Uterus (tissue), 4 donors: ENCODE measurements around the gene CSTB. TPM values are rescaled to one million over a fixed set of nuclear protein-coding genes. Genes with fewer than 3 reads are reported as not detected.

ENCODE experiments used
- DNase-seq, 2 donors: peaks; one replicate each; pipeline ENCODE4 v3.0.0-alpha.2; 2019 to 2020
- H3K27ac ChIP-seq, 2 donors: fragments of 200-600 bp; sonication (generic); 1 replicate in 1 of 2; 2 replicates in 1 of 2; pipeline ENCODE4 v1.5.1; 2016 to 2018
- H3K27me3 ChIP-seq, 2 donors: fragments of 200-600 bp; sonication (generic); one replicate each; pipeline ENCODE4 v1.5.1; 2018 to 2019; ENCODE audit warnings: control low read depth in 1 of 2
- H3K36me3 ChIP-seq, 2 donors: fragments of 200-600 bp; sonication (generic); one replicate each; pipeline ENCODE4 v1.5.1; 2019; ENCODE audit warnings: control low read depth in 1 of 2
- H3K4me1 ChIP-seq, 2 donors: fragments of 200-600 bp; sonication (generic); one replicate each; pipeline ENCODE4 v1.5.1; 2018 to 2019; ENCODE audit warnings: control low read depth in 1 of 2
- H3K4me3 ChIP-seq, 2 donors: fragments of 200-600 bp; sonication (generic); 1 replicate in 1 of 2; 2 replicates in 1 of 2; pipeline ENCODE4 v1.5.1; 2018 to 2019; ENCODE audit warnings: mild to moderate bottlenecking in 1 of 2
- H3K9me3 ChIP-seq, 2 donors: fragments of 200-600 bp; sonication (generic); one replicate each; pipeline ENCODE4 v1.5.1; 2019; ENCODE audit warnings: control low read depth in 1 of 2
- CTCF ChIP-seq, 4 experiments: fragments of 200-600 bp in 2 of 4; fragments of 450-650 bp in 2 of 4; sonication (generic) in 2 of 4; IDR thresholded peaks; one replicate each; pipeline ENCODE4 v1.5.1; 2016 to 2019; ENCODE audit warnings: antibody characterized with exemption in 4 of 4, mild to moderate bottlenecking in 2 of 4, moderate library complexity in 1 of 4
- POLR2A ChIP-seq, 2 donors: fragments of 450-650 bp; IDR thresholded peaks; one replicate each; pipeline ENCODE4 v1.6.1; 2016; ENCODE audit warnings: antibody characterized with exemption in 2 of 2, mild to moderate bottlenecking in 1 of 2, moderate library complexity in 1 of 2
- intact Hi-C: fragments of 100-400 bp; cut with DNase I; formaldehyde crosslinking; loops from one replicate; pipeline ENCODE4 v1.15.1; 2023; ENCODE audit warnings: low total_unique reads
- total RNA-seq, 4 donors: library from RNA; depleted of rRNA in 3 of 4; stranded (reverse); fragments of >200 nt in 3 of 4; gene quantifications; one replicate each; pipeline versions ENCODE4 v1.1.0 to v1.2.4, GENCODE V29; 2014 to 2023
- donor health status: DM: yes; HTN: yes; CAD: no.

The CSTB gene
- total RNA-seq, 4 donors from 2014 or later: 2.0 to 31.2 (median 5.6) TPM

GRCh38 chr21:43805275-43805800 lies 29.2 kb upstream of the CSTB start:
- Histone ChIP-seq H3K27ac (no peak overlapping the region), H3K4me3 (no peak overlapping the region), H3K36me3 (no peaks in the 10 kb centered on the region), H3K9me3 (no peaks in the 10 kb centered on the region), H3K4me1 (no peaks in the 10 kb centered on the region), H3K27me3 (no peaks in the 10 kb centered on the region)
- intact Hi-C loops: no loop called here
- TF ChIP-seq CTCF (IDR thresholded peaks at IDR 0.05): no peak
- TF ChIP-seq POLR2A (IDR thresholded peaks at IDR 0.05): no peak
- DNase-seq: no peak

DNA sequence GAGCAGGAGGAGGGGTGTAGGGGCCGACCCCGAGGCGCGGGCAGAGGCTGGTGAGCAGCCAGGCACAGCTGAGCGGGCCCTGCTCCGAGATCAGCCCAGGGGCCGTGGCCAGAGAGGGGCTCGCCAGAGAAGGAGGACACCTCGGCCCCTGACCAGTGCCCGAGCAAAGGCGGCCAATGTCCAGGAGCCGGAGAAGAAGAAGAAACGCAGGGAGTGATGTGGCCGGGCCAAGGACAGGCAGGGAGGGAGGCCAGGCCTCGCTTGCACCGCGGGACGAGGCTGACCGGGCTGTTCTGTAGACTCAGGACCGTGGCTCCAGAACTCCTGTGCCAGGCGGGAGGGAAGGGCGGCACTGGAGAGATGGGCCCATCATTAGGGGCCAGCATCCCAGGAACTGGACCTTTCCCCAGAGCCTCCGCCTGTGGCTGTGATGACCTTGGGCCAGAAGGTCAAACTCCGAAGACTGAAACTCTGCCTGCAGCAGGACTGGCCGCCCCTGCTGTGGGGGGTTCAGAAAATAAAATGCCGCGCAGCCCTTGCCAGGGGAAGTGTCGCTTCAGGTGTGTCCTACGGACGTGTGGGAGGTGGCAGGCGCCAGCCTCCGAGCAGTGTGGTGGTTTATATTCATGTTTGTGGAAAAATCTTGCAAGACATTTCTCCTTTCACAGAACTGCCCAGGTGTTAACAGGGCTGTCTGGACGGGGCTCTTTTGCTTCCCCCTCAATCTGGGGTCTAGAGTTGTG lies 27.6 kb upstream of the CSTB start:
- H3K4me1 ChIP-seq: no peaks in the 10 kb centered on the region
- no peaks in the 10 kb centered on the region for H3K36me3 ChIP-seq
- H3K9me3 ChIP-seq: no peaks in the 10 kb centered on the region
- TF ChIP-seq POLR2A (IDR thresholded peaks at IDR 0.05) (no peak), CTCF (IDR thresholded peaks at IDR 0.05) (no peak)
- intact Hi-C loops: no loop called here
- no peaks in the 10 kb centered on the region for H3K27me3 ChIP-seq
- no peak overlapping the region for H3K27ac ChIP-seq
- no peak overlapping the region for H3K4me3 ChIP-seq
- DNase-seq: no peak

DNA sequence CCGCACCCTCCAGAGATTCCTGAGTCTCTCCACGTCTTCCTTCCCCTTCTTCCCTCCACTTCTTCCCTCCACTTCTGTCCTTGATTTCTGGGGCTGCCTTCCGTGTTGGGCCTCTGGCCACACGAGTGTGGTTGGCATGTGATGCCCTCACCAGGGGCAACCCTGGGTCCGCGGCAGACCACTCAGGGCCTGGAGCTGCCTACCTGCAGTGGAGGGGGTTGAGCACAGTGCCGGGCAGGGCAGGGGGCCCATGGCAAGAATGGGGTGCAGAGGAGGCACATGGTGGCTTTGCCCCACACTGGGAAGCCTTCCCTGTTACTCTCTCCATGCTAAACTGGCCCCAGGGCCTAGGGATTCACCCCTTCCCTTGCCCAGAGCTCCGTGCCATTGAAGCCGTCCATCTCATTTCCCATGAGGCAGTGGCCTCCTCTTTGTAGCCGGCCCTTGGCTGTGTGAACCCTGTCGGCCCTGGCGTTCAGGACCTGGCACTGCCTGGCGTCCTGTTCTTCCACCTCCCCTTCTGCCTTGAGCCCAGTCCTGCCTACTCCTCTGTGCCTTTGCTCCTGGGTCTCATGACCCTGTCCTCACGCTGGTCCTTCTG lies 26.7 kb upstream of the CSTB start:
- Histone ChIP-seq H3K4me1 (no peaks in the 10 kb centered on the region), H3K27me3 (no peaks in the 10 kb centered on the region), H3K36me3 (no peaks in the 10 kb centered on the region), H3K4me3 (no peak overlapping the region), H3K9me3 (no peaks in the 10 kb centered on the region), H3K27ac (no peak overlapping the region)
- intact Hi-C loops: no loop called here
- no peak for DNase-seq
- no peak for TF ChIP-seq CTCF (IDR thresholded peaks at IDR 0.05)
- no peak for TF ChIP-seq POLR2A (IDR thresholded peaks at IDR 0.05)

GRCh38 chr21:43801006-43801783 lies 25.1 kb upstream of the CSTB start:
- Histone ChIP-seq H3K4me1 (no peaks in the 10 kb centered on the region), H3K4me3 (no peak overlapping the region), H3K9me3 (no peaks in the 10 kb centered on the region), H3K27ac (no peak overlapping the region), H3K27me3 (no peaks in the 10 kb centered on the region), H3K36me3 (no peaks in the 10 kb centered on the region)
- no peak for DNase-seq
- TF ChIP-seq CTCF (IDR thresholded peaks at IDR 0.05): no peak
- no peak for TF ChIP-seq POLR2A (IDR thresholded peaks at IDR 0.05)
- intact Hi-C loops: no loop called here

GRCh38 chr21:43800566-43800965 lies 24.5 kb upstream of the CSTB start:
- intact Hi-C loops: no loop called here
- no peaks in the 10 kb centered on the region for H3K27me3 ChIP-seq
- H3K4me1 ChIP-seq: no peaks in the 10 kb centered on the region
- TF ChIP-seq CTCF (IDR thresholded peaks at IDR 0.05) (no peak), POLR2A (IDR thresholded peaks at IDR 0.05) (no peak)
- H3K36me3 ChIP-seq: no peaks in the 10 kb centered on the region
- no peak overlapping the region for H3K4me3 ChIP-seq
- DNase-seq: no peak
- no peak overlapping the region for H3K27ac ChIP-seq
- no peaks in the 10 kb centered on the region for H3K9me3 ChIP-seq
